NCI-H345 treated with DMSO at 0.1 percent for 48 hours (cell line): ENCODE results near the gene SPATA13.

Experiments
- DNase-seq: peaks from one replicate; lab custom pipeline; 2025; ENCODE audit not compliant: unreplicated experiment; lab: John Stamatoyannopoulos, UW

SPATA13 gene

GRCh38 chr13:24249624-24250023 is 89.1 kb downstream of the SPATA13 start:
- DNase-seq = no peak

GRCh38 chr13:24250376-24251057 is 90.0 kb downstream of the SPATA13 start:
- no peak for DNase-seq

- DNase-seq = no peak
These were observed 91.0 kb downstream of the SPATA13 start for GRCh38 chr13:24251525-24251924.

- DNase-seq = no peak
These were observed 91.6 kb downstream of the SPATA13 start for GRCh38 chr13:24252136-24252535.

GRCh38 chr13:24253520-24254145 is 93.1 kb downstream of the SPATA13 start:
- no peak for DNase-seq

- no peak for DNase-seq
These were observed 93.8 kb downstream of the SPATA13 start for GRCh38 chr13:24254146-24254841.

- no peak for DNase-seq
These were observed 97.0 kb downstream of the SPATA13 start for GRCh38 chr13:24257497-24257896.

- DNase-seq = no peak
These were observed 101.0 kb downstream of the SPATA13 start for GRCh38 chr13:24261566-24261965.

- DNase-seq = no peak
These were observed 103.1 kb downstream of the SPATA13 start for GRCh38 chr13:24263632-24264031.

- DNase-seq = no peak
These were observed 104.5 kb downstream of the SPATA13 start for GRCh38 chr13:24264976-24265375.

GRCh38 chr13:24265453-24265852 is 104.9 kb downstream of the SPATA13 start:
- DNase-seq = no peak

- no peak for DNase-seq
These were observed 106.8 kb downstream of the SPATA13 start for GRCh38 chr13:24267274-24267673.

- no peak for DNase-seq
These were observed 107.3 kb downstream of the SPATA13 start for GRCh38 chr13:24267801-24268200.

GRCh38 chr13:24269821-24270220 is 109.3 kb downstream of the SPATA13 start:
- DNase-seq = no peak

- DNase-seq = no peak
These were observed 110.2 kb downstream of the SPATA13 start for GRCh38 chr13:24270639-24271141.

- DNase-seq = no peak
These were observed 110.7 kb downstream of the SPATA13 start for GRCh38 chr13:24271231-24271600.

GRCh38 chr13:24271601-24272451 is 111.3 kb downstream of the SPATA13 start:
- no peak for DNase-seq

GRCh38 chr13:24272452-24273161 is 112.1 kb downstream of the SPATA13 start:
- DNase-seq = no peak

- DNase-seq = no peak
These were observed 113.4 kb downstream of the SPATA13 start for GRCh38 chr13:24273926-24274325.

GRCh38 chr13:24274452-24275021 is 114.0 kb downstream of the SPATA13 start:
- DNase-seq = no peak
